ENCODE measurements around the gene ACOT4.
"Not testable (repeated sequence)": the region's sequence is repeated elsewhere in the genome, so short reads cannot be mapped to it uniquely, and the experiment has no call there.

The ACOT4 gene

GRCh38 chr14:73582102-73582979 is 9.3 kb upstream of the ACOT4 start:
- not testable (repeated sequence) for DNase-seq

GRCh38 chr14:73588695-73589094 is 3.0 kb upstream of the ACOT4 start:
- DNase-seq: no peak

GRCh38 chr14:73589116-73589515 is 2.6 kb upstream of the ACOT4 start:
- DNase-seq: no peak

- DNase-seq: not testable (repeated sequence)
These were observed 1.0 kb upstream of the ACOT4 start for GRCh38 chr14:73590673-73591004.

- DNase-seq: no peak
These were observed 2.8 kb downstream of the ACOT4 start for GRCh38 chr14:73594491-73594890.

GRCh38 chr14:73599499-73599898 is 7.8 kb downstream of the ACOT4 start:
- DNase-seq: no peak

GRCh38 chr14:73602994-73603393 is 11.3 kb downstream of the ACOT4 start:
- DNase-seq: no peak

GRCh38 chr14:73606271-73606670 is 14.6 kb downstream of the ACOT4 start:
- DNase-seq: no peak

- no peak for DNase-seq
These were observed 15.6 kb downstream of the ACOT4 start for GRCh38 chr14:73607241-73607640.

GRCh38 chr14:73610687-73611086 is 19.0 kb downstream of the ACOT4 start:
- no peak for DNase-seq

GRCh38 chr14:73612339-73613045 is 20.8 kb downstream of the ACOT4 start, which contains the start of gene ACOT6:
Gene ACOT6 (plus strand): TSS chr14:73612517. CDS start chr14:73612572, 55 bp downstream.
- peak; percentile 46 for DNase-seq

- no peak for DNase-seq
These were observed 21.3 kb downstream of the ACOT4 start for GRCh38 chr14:73613046-73613383.

- no peak for DNase-seq
These were observed 21.8 kb downstream of the ACOT4 start for GRCh38 chr14:73613419-73613963.

GRCh38 chr14:73616831-73617230 is 25.2 kb downstream of the ACOT4 start:
- peak; percentile 60 for DNase-seq

- DNase-seq: no peak
These were observed 27.9 kb downstream of the ACOT4 start for GRCh38 chr14:73619524-73619923.

GRCh38 chr14:73620268-73620667 is 28.6 kb downstream of the ACOT4 start:
- no peak for DNase-seq

- DNase-seq: no peak
These were observed 31.9 kb downstream of the ACOT4 start for GRCh38 chr14:73623504-73624054.

GRCh38 chr14:73625706-73626105 is 34.0 kb downstream of the ACOT4 start:
- no peak for DNase-seq

GRCh38 chr14:73627151-73627558 is 35.5 kb downstream of the ACOT4 start:
- DNase-seq: no peak

- DNase-seq: no peak
These were observed 38.5 kb downstream of the ACOT4 start for GRCh38 chr14:73630009-73630780.

GRCh38 chr14:73633116-73634010 is 41.7 kb downstream of the ACOT4 start:
- peak; percentile 64 for DNase-seq
